Posterior vena cava (tissue), 2 donors: ENCODE measurements around the gene ZNF496. TPM values are rescaled to one million over a fixed set of nuclear protein-coding genes. Genes with fewer than 3 reads are reported as not detected.
"Not testable (repeated sequence)": the region's sequence is repeated elsewhere in the genome, so short reads cannot be mapped to it uniquely, and the experiment has no call there.

Experiments used
- DNase-seq: peaks from one replicate; pipeline ENCODE4 v3.0.0-alpha.2; 2020; ENCODE audit warnings: low spot score
- intact Hi-C, 2 donors: fragments of 100-400 bp; cut with DNase I; formaldehyde crosslinking; loops; one replicate each; pipeline versions ENCODE4 v1.14.1 to v1.14.2; 2022 to 2023
- total RNA-seq, 2 donors: library from RNA; stranded (reverse); fragmentation: NEBNext Ultra II Directional; extraction: Animal tissue kit (Norgen Biotek cat#: 25700); gene quantifications; one replicate each; pipeline ENCODE4 v1.2.1, GENCODE V29; 2021
- donor health status: DM: yes; HTN: yes; CAD: no.
- donor health status: DM: yes; HTN: yes; CAD: no.

Gene ZNF496
- total RNA-seq, 2 donors from 2014 or later, result 18.8 to 19.3 TPM

DNA sequence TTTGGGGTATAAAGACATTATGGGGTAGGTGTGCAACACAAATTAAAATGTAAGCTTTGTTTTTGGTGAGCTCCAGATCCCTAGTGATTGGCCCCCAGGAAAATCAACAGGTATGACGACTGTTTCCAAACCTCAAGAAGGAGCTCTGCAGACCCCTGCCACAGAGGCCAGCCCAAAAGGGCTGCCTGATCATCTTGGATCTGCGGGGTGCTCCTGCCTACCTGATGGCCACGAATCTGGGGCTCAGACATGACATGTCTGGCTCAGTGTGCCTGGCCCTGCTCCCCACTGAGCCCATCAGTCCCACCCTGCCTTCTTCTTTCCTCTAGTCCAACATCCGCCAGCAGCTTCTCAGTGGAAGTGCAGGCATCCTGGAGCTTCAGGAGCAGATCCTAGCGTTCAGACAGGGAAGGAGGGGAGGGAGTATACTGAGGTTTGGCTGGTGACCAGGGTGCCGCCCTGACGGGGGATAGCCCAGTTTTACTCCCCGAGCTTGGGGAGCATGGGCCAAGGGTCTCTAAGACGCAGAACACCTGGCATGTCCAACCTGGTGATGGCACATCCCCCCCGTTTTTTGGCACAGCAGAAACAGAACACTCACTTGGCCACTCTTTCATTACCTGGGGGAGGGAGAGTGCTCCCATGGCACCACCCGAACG, 31.8 kb downstream of the ZNF496 start:
- intact Hi-C loops, result no loop called here
- no peak for DNase-seq

DNA sequence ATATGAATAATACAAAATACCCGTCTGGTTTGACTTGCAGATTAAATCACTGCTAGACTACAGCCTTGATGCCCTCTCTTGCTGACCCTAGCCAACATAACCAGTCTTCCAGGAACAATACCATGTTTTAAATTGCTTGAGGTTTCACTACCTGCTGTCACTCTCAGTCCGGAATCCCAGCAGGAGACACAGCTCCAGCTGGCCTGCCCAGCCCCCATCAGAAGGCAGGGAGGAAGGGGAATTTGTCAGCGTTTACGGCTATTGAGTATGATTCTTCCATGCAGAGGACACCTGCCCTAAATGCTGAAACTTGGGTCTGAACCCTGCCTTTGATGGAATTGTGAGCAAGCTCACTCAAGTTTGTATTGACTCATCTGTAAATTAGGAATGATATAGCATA, 33.0 kb downstream of the ZNF496 start:
- no peak for DNase-seq
- intact Hi-C loops, result no loop called here

DNA sequence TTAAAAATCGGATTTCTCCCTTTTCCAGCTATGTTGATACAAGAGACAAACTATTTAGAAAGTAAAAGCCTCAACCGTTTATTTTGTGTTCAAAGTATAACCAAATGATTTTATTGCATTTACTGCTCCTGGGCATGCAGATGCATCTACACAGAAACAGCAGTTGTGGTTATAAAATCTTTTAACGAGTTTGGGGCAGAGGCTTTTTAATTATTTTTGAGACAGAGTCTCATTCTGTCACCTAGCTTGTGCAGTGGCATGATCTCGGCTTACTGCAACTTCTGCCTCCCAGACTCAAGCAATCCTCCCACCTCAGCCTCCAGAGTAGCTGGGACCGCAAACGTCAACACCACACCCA, 33.6 kb downstream of the ZNF496 start:
- DNase-seq, result no peak
- intact Hi-C loops, result no loop called here

DNA sequence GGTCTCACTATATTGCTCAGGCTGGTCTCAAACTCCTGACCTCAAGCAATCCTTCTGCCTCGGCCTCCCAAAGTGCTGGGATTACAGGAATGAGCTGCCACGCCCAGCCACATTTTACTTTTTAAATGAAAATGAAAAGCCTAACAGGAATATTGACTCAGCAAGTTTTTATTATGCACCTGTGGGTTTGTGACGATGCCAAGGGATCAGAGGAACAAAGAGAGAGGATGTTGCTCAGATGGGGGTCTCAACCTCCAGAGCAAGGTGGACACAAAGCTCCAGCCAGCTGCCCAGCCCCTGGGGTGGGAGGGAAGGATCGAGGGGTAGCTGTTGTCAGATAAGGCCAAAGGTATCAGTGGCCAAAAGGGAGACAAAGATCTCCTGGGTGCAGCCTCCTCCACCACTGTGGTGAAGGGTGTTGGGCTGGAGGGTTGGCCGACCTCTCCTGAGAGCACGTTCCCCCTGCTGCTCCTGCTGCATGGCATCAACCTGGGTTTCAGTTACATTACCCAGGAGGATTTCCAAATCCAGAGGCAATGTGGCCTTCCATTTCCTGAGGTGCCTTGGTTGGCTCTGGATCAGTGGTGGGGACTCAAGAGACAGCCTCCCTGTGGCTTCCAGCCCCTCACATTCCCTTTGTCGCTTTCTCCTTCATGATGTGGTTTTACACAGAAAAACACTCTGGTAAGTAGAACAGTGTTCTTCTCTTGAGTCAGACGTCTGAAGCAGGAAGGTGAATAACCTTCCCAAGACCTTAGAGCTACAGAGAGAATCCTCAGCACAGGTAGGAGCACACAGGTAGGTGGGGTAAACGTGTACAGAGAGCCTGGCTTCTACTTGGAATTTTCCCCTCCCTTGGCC, 34.2 kb downstream of the ZNF496 start:
- DNase-seq, result no peak
- intact Hi-C loops, result no loop called here

DNA sequence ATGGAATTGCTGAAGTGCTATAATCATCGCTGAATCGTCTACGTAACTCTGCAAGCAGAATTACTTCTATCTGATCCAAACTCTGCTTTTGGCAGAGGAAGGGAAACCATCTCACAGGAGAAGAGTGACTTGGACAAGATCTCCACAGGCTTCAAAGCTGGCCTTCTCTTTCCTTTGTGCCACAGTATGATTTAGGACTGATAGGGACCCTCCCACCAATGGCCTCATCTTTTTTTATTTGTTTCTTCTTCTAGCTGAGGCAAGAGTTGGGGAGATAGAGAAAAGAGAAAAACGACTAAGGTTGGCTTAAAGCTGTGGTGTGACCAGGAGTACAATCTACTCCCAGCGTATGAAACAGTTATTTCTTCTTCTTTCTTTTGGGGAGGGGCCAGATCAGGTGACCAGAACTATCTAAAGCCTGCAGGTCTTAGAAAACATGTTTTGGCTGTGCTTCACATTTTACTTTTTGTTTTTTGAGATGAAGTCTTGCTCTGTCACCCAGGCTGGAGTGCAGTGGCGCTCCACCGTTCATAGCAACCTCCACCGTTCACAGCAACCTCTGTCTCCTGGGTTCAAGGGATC, 35.0 kb downstream of the ZNF496 start:
- no peak for DNase-seq
- intact Hi-C loops, result no loop called here

DNA sequence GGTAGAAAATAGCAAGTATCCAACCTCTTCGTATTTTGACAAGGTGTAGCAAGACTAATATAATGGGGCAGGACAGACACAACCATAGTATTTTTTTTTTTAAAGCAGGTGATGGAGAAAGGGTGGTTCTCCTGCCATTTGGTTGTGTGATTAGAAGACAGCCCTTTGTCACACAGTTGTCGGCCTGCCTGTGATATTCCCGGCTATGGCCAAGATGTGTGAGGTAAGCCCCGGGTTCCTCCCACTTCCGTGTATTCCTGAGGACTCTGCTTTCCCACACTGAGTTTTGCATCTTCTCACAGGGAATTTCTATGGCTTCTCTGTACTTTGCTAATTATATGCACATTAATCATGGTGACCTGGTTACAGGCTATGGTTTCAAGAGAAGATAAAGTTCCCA, 35.9 kb downstream of the ZNF496 start:
- DNase-seq, result no peak
- intact Hi-C loops, result no loop called here

DNA sequence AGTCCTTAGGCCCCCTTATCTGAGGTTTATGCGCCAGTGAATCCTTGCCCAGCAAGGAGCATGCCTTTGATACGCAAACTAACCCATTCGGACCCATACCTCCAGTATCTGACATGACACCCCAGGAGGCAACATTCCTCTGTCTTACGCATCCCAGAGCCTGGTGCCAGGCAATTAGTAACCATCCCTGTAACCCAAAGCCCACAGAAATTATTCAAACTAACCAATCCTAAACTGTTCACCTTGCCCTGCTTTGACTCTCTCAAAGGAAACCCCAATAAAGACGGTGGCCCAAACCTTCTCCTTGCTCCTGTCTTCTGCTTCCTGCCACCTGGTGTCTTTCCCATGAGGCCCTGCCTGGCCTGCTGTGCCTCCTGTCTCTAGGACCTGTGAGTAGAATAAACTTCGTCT, 36.4 kb downstream of the ZNF496 start:
- intact Hi-C loops, result no loop called here
- no peak for DNase-seq

DNA sequence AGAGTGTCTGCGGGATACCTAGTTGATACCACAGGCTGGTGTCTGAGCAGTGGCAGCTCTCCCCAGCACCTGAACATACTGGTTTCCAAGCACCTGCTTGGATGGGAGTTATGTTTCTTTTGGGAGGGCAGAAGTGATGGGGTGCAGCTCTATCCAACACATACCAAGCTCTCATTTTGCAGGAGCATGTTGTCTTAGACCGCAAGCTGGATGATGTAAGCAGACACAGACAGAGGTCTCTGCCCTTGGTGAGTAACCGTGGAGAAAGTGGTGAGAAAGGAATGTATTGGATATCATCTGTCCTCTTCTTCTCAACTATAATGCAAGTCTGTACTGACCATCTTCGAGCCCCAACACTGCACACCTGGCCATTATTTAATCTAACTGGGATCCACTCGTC, 37.4 kb downstream of the ZNF496 start:
- no peak for DNase-seq
- intact Hi-C loops, result no loop called here

DNA sequence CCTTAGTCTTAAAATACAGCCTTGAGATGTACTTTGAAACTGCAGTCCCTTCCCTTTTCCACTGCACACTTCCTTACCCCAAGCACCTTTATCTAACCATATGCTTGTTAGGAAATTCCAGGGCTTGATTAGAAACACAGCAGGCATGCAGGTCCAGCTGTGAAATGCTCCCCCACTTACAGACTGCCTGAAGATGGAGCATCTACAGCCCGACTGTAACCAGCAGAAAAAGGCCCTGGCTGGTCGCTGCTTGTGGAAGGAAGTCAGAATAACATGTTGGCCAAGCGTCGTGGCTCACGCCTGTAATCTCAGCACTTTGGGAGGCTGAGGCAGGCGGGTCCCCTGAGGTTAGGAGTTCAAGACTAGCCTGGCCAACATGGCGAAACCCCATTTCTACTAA, 38.6 kb downstream of the ZNF496 start:
- intact Hi-C loops, result no loop called here
- DNase-seq, result no peak

DNA sequence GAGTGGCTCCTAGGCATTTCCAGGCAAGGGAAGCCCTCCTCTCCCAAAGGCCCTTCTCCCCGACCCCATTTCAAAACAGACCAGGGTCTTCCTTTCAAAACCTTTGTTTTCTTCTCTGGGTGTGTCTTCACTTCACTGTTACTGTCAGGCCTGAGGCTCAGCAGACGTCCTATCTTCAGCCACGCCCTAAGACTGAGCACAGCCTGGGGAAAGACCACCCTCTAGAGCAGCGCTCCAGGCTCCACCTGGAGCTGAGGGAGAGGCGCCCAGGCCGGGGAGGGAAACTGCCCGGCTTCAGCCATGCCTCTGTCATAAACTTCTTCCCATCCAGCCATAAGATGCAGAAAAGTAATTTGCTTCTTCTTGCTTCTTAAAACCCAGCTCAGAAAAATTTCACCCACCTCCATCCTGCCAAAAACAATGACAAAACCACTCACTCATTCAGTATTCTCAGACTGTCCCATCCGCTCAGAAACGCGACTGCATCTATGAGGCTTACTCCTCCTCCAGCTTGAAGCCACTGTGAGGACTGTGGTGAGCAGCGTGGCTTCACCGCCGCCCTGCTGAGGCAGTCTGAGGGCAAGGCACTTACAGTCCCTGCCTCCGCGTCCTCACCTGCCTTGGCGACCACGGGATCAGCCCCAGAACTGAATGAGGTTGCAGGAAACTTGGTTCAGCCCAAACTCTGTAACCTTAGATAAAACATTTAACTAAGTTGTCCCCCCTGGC, 39.7 kb downstream of the ZNF496 start:
- intact Hi-C loops, result no loop called here
- no peak for DNase-seq

DNA sequence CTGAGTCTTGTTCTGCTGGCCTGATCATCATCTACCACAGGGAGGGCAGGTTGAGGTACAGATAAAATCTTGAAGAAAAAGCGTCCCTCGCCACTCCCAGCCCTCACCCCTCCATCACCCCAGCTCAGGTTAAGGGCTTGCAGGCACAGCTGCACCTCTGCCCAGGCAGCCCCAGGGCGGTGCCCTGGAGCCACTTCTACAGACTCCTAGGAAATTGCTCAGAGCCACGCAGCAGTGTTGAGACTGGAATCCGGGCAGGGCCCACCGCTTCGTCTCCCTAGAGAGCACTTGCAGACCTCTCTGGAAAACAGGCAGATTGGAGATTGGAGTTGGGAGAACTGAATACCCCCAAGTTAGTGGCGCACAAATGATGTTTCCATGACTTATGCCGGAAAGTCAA, 40.5 kb downstream of the ZNF496 start:
- DNase-seq, result no peak
- intact Hi-C loops, result no loop called here

DNA sequence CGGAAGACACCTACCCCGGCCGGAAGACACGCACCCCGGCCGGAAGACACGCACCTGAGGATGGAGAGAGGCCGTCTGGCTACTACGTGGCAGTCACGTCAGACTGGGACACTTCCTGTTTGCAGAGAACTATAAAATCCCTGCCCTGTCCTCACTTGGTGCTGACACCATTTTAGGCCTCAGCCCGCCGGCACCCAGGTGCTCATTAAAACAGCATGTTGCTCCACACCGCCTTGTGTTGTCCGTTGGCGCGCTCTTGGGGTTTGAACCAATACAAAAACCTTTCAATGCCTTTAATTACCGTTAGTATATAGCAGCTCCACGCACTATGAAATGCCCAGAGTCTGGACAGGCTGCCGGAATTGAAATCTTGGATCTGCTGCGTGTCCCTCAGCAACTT, 41.1 kb downstream of the ZNF496 start:
- no peak for DNase-seq

DNA sequence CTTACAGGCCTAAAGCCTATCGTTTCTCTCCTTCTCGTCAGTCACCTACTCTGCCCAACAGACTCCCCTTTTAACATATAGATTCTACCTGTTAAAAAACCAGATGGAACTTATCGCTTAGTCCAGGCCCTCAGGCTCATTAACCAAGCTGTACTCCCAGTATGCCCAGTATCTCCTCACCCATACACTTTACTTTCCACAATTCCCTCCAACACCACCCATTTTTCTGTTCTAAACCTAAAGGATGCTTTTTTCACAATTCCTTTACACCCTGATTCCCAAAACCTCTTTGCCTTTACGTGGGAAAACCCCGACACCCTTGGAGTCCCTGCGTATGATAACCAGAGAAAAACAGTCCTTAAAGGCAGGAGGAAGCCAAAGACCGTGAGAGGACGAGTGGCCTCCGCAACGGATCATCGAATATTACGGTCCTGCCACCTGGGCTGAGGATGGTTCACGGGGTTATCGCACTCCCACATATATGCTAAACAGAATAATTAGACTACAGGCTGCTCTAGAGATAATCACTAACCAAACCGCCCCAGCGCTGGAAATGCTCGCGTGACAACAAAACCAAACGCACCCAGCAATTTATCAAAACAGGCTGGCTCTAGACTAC, 42.3 kb downstream of the ZNF496 start:
- intact Hi-C loops, DNase-seq: not testable (repeated sequence)

More for the DNA sequence above, 41.1 kb downstream of the ZNF496 start:
- intact Hi-C loops, result no loop called here

DNA sequence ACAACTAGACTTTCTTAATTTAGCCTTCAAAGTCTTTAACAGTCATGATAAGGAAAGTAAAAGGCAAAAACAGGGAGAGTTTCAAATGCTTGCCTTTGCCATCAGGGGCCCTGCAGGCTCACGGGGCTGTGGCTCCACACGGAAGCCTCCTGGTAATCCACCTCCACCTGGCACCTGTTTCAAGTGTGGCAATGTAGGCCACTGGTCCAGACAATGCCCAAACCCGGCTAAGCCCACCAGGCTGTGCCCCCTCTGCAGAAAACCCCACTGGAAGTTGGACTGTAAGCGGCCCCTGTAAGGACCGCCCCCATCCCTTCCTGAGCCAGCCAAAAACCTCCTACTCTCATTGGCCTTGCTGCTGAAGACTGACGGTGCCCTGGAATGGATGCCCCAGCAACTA, 43.3 kb downstream of the ZNF496 start:
- intact Hi-C loops, result no loop called here
- no peak for DNase-seq

DNA sequence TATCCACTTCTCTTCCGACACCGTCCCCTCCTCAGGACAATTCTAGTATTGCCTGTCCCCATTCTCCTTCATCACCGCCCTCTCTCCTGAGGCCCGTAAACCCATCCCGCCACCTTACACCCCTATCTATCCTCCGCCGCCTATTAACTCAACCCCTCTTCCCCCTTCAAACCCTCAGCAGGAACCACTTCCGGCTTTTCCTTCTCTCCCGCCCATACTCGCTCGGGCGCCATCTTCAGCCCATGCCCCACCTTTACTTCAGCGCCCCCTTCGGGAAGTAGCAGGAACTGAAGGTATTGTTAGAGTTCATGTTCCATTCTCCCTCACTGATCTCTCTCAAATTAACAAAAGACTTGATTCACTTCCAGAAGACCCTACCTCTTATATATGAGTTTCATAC, 44.2 kb downstream of the ZNF496 start:
- DNase-seq, result no peak
- intact Hi-C loops, result no loop called here

DNA sequence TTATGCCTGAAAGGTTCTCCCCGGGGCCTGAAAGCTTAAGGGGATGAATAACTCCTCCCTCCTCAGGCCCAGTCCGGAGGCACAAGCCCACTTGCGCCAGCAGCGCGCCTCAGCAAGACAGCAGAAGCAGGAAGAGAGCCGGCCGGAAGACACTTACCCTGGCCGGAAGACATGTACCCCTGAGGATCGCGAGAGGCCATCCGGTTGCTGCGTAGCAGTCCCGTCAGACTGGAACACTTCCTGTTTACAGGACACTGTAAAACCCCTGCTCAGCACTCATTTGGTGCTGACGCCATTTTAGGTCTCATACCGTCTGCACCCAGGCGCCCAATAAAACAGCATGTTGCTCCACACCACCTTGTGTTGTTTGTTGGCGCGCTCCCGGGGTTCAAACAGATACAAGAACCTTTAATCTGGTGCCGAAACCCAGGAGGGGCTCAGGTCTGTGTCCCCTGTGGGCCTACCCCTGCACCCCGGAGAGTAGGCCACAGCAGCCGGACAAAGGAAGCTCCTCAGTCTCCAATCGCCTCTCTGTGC, 45.5 kb downstream of the ZNF496 start:
- intact Hi-C loops, result no loop called here
- DNase-seq, result peak; percentile 56

DNA sequence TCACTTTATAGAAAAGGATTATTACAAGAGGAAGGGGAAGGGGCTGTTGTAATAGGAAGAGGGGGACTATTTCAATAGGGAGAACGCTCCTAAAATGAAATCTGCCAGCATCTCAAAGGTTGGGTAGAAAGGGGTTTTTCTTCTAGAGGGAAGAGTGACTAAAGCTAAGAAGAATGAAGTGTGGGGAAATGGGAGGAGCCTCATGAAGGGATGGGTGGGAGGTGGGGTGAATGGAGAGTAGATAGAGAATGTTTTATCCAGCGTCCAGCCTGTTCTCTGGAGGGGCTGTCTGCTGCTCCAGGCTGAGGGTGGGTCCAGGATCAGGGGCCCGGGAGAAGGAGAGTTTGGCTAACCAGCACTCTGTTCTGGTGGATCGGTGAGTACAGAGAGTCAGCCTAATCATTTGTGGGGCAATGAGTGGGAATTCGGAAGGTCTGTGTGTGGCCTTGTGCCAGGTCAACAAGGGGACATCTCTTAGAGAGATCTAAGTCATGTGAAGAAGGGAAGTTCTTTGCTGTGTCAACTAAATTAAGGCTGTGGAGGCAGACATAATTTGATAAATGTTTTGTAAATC, 50.6 kb downstream of the ZNF496 start:
- intact Hi-C loops, result no loop called here
- no peak for DNase-seq

DNA sequence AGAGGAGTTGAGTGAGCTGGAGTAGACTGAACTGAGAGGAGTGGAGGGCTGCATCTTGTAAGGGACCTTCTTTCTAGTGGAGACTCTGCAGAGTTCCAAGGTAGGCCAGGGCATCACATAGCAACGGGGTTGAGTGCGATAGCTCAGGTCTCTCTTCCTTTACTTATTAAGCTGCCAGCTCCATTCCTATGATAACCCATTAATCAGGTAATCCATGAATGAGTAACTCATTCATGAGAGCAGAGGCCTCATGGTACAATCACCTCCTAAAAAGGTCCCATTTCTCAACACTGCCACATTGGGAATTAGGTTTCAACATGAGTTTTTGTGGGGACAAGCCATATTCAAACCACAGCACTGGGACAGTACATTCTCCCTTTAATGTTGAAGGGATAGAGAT, 54.5 kb downstream of the ZNF496 start:
- intact Hi-C loops, result no loop called here

DNA sequence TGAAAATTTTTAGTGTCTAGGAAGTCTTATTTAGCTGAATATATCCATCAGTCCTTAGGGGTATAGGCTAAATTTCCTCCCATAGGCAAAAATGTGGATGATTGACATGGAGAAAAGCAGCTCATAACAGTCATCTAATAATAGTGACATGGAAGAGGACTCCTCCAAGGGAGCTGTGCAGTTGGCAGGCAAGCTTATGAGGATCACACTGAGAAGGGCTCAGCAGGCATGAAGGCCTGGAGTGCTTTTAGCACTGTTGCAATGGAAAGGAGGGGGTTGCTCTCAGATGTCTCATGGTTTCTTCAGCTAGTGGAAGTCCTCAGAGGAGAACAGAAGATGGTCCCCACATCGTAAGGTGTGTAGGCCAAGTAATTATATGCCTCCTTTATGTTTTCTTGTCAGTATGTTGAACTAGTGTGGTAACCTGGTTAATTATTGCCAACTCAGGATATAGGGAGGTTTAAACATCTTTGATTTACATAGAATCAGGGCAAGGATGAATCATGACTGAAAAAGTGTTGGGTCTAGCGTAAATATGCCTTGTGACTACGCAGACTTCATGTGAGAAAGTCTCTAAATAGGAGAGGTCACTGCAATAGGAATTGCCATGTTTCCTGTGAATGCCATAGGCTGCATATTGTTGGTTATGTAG, 56.9 kb downstream of the ZNF496 start:
- DNase-seq, result no peak
- intact Hi-C loops, result no loop called here

More for the DNA sequence above, 54.5 kb downstream of the ZNF496 start:
- no peak for DNase-seq
